Activated T-helper 1 cell treated with anti-CD3 and anti-CD28 coated beads, Interleukin-12 subunit alpha, Interleukin-12 subunit beta, Interleukin-2, Interleukin-4 antibody, amounts not matched to agents 30 ng/mL and 10 ng/mL and 1 ng/mL, durations not matched to agents 14 hours and 24 hours and 36 hours (primary cell): ENCODE results near the gene AUTS2. TPM values are rescaled to one million over a fixed set of nuclear protein-coding genes. Genes with fewer than 3 reads are reported as not detected.
"Not testable (repeated sequence)": the region's sequence is repeated elsewhere in the genome, so short reads cannot be mapped to it uniquely, and the experiment has no call there.

Experiments
- DNase-seq: peaks from one replicate; pipeline ENCODE4 v3.0.0; 2021; ENCODE audit warnings: low spot score
- H3K27ac Mint-ChIP-seq: one replicate; pipeline ENCODE4 v1.8.0; 2021; ENCODE audit warnings: mild to moderate bottlenecking, mixed read lengths
- H3K27me3 Mint-ChIP-seq: one replicate; pipeline ENCODE4 v1.8.0; 2022; ENCODE audit warnings: mild to moderate bottlenecking, moderate library complexity, mixed read lengths; ENCODE audit not compliant: insufficient read depth
- H3K36me3 Mint-ChIP-seq: one replicate; pipeline ENCODE4 v1.8.0; 2021; ENCODE audit warnings: low read depth, mixed read lengths
- H3K4me1 Mint-ChIP-seq: one replicate; pipeline ENCODE4 v1.8.0; 2021; ENCODE audit warnings: low read depth, mixed read lengths
- H3K4me3 Mint-ChIP-seq: one replicate; pipeline ENCODE4 v1.8.0; 2021; ENCODE audit warnings: mild to moderate bottlenecking, moderate library complexity, mixed read lengths
- H3K9me3 Mint-ChIP-seq: one replicate; pipeline ENCODE4 v1.8.0; 2021; ENCODE audit warnings: mixed read lengths
- intact Hi-C: fragments of 100-400 bp; cut with micrococcal nuclease; formaldehyde crosslinking; loops from one replicate; pipeline ENCODE4 v1.15.1; 2024
- total RNA-seq: library from RNA; stranded (reverse); gene quantifications from 2 replicates; pipeline ENCODE4 v1.2.3, GENCODE V29; 2022

Gene AUTS2
- total RNA-seq, 1 donor from 2014 or later, result 2.7 TPM

- H3K36me3 Mint-ChIP-seq, intact Hi-C loops, H3K4me1 Mint-ChIP-seq, H3K27ac Mint-ChIP-seq, H3K9me3 Mint-ChIP-seq, H3K27me3 Mint-ChIP-seq, DNase-seq, H3K4me3 Mint-ChIP-seq: not testable (repeated sequence)
Measured at GRCh38 chr7:70275570-70275969, 677.3 kb downstream of the AUTS2 start.

- Mint-ChIP-seq H3K27ac (no peak overlapping the region), H3K27me3 (no peaks in the 10 kb centered on the region), H3K4me1 (no peaks in the 10 kb centered on the region), H3K36me3 (no peaks in the 10 kb centered on the region), H3K9me3 (no peaks in the 10 kb centered on the region), H3K4me3 (no peak overlapping the region)
- intact Hi-C loops, result no loop called here
- no peak for DNase-seq
Measured at GRCh38 chr7:70285187-70285586, 686.9 kb downstream of the AUTS2 start.

GRCh38 chr7:70285854-70286253 is 687.6 kb downstream of the AUTS2 start:
- Mint-ChIP-seq H3K4me3 (no peak overlapping the region), H3K27me3 (no peaks in the 10 kb centered on the region), H3K36me3 (no peaks in the 10 kb centered on the region), H3K27ac (no peak overlapping the region), H3K4me1 (no peaks in the 10 kb centered on the region), H3K9me3 (no peaks in the 10 kb centered on the region)
- no peak for DNase-seq
- intact Hi-C loops, result no loop called here

- H3K4me1 Mint-ChIP-seq, result no peaks in the 10 kb centered on the region
- no peaks in the 10 kb centered on the region for H3K9me3 Mint-ChIP-seq
- intact Hi-C loops, result no loop called here
- no peak overlapping the region for H3K4me3 Mint-ChIP-seq
- H3K27me3 Mint-ChIP-seq, result no peaks in the 10 kb centered on the region
- no peaks in the 10 kb centered on the region for H3K36me3 Mint-ChIP-seq
- no peak overlapping the region for H3K27ac Mint-ChIP-seq
- DNase-seq, result no peak
Measured at GRCh38 chr7:70288781-70289456, 690.6 kb downstream of the AUTS2 start.

- H3K36me3 Mint-ChIP-seq, result no peaks in the 10 kb centered on the region
- H3K4me1 Mint-ChIP-seq, result no peaks in the 10 kb centered on the region
- H3K27ac Mint-ChIP-seq, result no peak overlapping the region
- H3K27me3 Mint-ChIP-seq, result no peaks in the 10 kb centered on the region
- intact Hi-C loops, result no loop called here
- H3K9me3 Mint-ChIP-seq, result no peaks in the 10 kb centered on the region
- H3K4me3 Mint-ChIP-seq, result no peak overlapping the region
- DNase-seq, result no peak
Measured at GRCh38 chr7:70292716-70293115, 694.4 kb downstream of the AUTS2 start.

- Mint-ChIP-seq H3K27me3 (no peaks in the 10 kb centered on the region), H3K27ac (no peak overlapping the region), H3K4me1 (no peaks in the 10 kb centered on the region), H3K36me3 (no peaks in the 10 kb centered on the region), H3K4me3 (no peak overlapping the region), H3K9me3 (no peaks in the 10 kb centered on the region)
- DNase-seq, result no peak
- intact Hi-C loops, result no loop called here
Measured at GRCh38 chr7:70294211-70294911, 696.1 kb downstream of the AUTS2 start.

GRCh38 chr7:70298780-70299471 is 700.7 kb downstream of the AUTS2 start:
- no peaks in the 10 kb centered on the region for H3K27me3 Mint-ChIP-seq
- intact Hi-C loops, result no loop called here

GRCh38 chr7:70299472-70299807 is 701.2 kb downstream of the AUTS2 start:
- no peak overlapping the region for H3K4me3 Mint-ChIP-seq
- H3K4me1 Mint-ChIP-seq, result no peaks in the 10 kb centered on the region
- intact Hi-C loops, result no loop called here
- no peaks in the 10 kb centered on the region for H3K36me3 Mint-ChIP-seq
- H3K9me3 Mint-ChIP-seq, result no peaks in the 10 kb centered on the region
- no peak for DNase-seq
- no peak overlapping the region for H3K27ac Mint-ChIP-seq
- H3K27me3 Mint-ChIP-seq, result no peaks in the 10 kb centered on the region

More at GRCh38 chr7:70298780-70299471, 700.7 kb downstream of the AUTS2 start:
- H3K4me3 Mint-ChIP-seq, result no peak overlapping the region
- H3K4me1 Mint-ChIP-seq, result no peaks in the 10 kb centered on the region
- H3K9me3 Mint-ChIP-seq, result no peaks in the 10 kb centered on the region
- no peak overlapping the region for H3K27ac Mint-ChIP-seq
- no peaks in the 10 kb centered on the region for H3K36me3 Mint-ChIP-seq
- DNase-seq, result no peak

GRCh38 chr7:70301673-70302185 is 703.5 kb downstream of the AUTS2 start:
- H3K4me1 Mint-ChIP-seq, result no peaks in the 10 kb centered on the region
- H3K36me3 Mint-ChIP-seq, result no peaks in the 10 kb centered on the region
- H3K27ac Mint-ChIP-seq, result no peak overlapping the region
- H3K27me3 Mint-ChIP-seq, result no peaks in the 10 kb centered on the region
- intact Hi-C loops, result no loop called here
- peaks cover 3% of the 10 kb centered on the region for H3K9me3 Mint-ChIP-seq
- H3K4me3 Mint-ChIP-seq, result no peak overlapping the region
- no peak for DNase-seq

GRCh38 chr7:70303309-70303708 is 705.0 kb downstream of the AUTS2 start:
- no peak overlapping the region for H3K4me3 Mint-ChIP-seq
- no peak overlapping the region for H3K27ac Mint-ChIP-seq
- no peaks in the 10 kb centered on the region for H3K36me3 Mint-ChIP-seq
- no peak for DNase-seq
- H3K9me3 Mint-ChIP-seq, result peaks cover 3% of the 10 kb centered on the region
- intact Hi-C loops, result no loop called here
- H3K4me1 Mint-ChIP-seq, result peaks cover 8% of the 10 kb centered on the region
- no peaks in the 10 kb centered on the region for H3K27me3 Mint-ChIP-seq

GRCh38 chr7:70303780-70304179 is 705.5 kb downstream of the AUTS2 start:
- intact Hi-C loops, result no loop called here
- Mint-ChIP-seq H3K4me3 (no peak overlapping the region), H3K4me1 (peaks cover 8% of the 10 kb centered on the region), H3K9me3 (peaks cover 3% of the 10 kb centered on the region), H3K27ac (no peak overlapping the region), H3K36me3 (no peaks in the 10 kb centered on the region), H3K27me3 (no peaks in the 10 kb centered on the region)
- DNase-seq, result no peak

GRCh38 chr7:70306173-70306572 is 707.9 kb downstream of the AUTS2 start:
- intact Hi-C loops, result no loop called here
- DNase-seq, result no peak
- no peak overlapping the region for H3K4me3 Mint-ChIP-seq
- H3K36me3 Mint-ChIP-seq, result no peaks in the 10 kb centered on the region
- peaks cover 3% of the 10 kb centered on the region for H3K9me3 Mint-ChIP-seq
- no peaks in the 10 kb centered on the region for H3K27me3 Mint-ChIP-seq
- peaks cover 8% of the 10 kb centered on the region for H3K4me1 Mint-ChIP-seq
- H3K27ac Mint-ChIP-seq, result no peak overlapping the region

- no peaks in the 10 kb centered on the region for H3K36me3 Mint-ChIP-seq
Measured at GRCh38 chr7:70307544-70308106, 709.4 kb downstream of the AUTS2 start.

More at GRCh38 chr7:70307544-70308106, 709.4 kb downstream of the AUTS2 start:
- H3K9me3 Mint-ChIP-seq, result peaks cover 3% of the 10 kb centered on the region
- peaks cover 8% of the 10 kb centered on the region for H3K4me1 Mint-ChIP-seq
- H3K27me3 Mint-ChIP-seq, result no peaks in the 10 kb centered on the region
- H3K4me3 Mint-ChIP-seq, result no peak overlapping the region
- no peak overlapping the region for H3K27ac Mint-ChIP-seq
- no peak for DNase-seq
- intact Hi-C loops, result no loop called here
